Kidney epithelial cell (primary cell): ENCODE results near the gene F7. TPM values are rescaled to one million over a fixed set of nuclear protein-coding genes. Genes with fewer than 3 reads are reported as not detected.

Source experiments
- DNase-seq: peaks from one replicate; pipeline ENCODE4 v3.0.0-alpha.2; 2010; ENCODE audit warnings: low read depth
- H3K27me3 ChIP-seq: 2 replicates; pipeline ENCODE4 v1.6.0; 2011; ENCODE audit warnings: low read length; ENCODE audit not compliant: control insufficient read depth, insufficient read depth
- H3K36me3 ChIP-seq: 2 replicates; pipeline ENCODE4 v1.5.1; 2011; ENCODE audit warnings: low read length; ENCODE audit not compliant: control insufficient read depth, insufficient read depth
- H3K4me3 ChIP-seq: 2 replicates; pipeline ENCODE4 v1.5.1; 2011; ENCODE audit warnings: low read depth, mild to moderate bottlenecking, control low read depth, low read length
- total RNA-seq: library from RNA; depleted of rRNA; stranded (reverse); fragments of >200 nt; gene quantifications from 2 replicates; pipeline ENCODE4 v1.2.3, GENCODE V29; 2015
- TF ChIP-seq, protein P1 (sequence below): IDR thresholded peaks from 2 replicates; pipeline ENCODE4 v1.5.1; 2011; ENCODE audit warnings: mild to moderate bottlenecking, moderate library complexity, low read length, control low read depth, inconsistent platforms; ENCODE audit not compliant: insufficient read depth, poor library complexity, severe bottlenecking

F7 gene
- total RNA-seq, 1 donor from 2014 or later = 0.38 TPM

DNA sequence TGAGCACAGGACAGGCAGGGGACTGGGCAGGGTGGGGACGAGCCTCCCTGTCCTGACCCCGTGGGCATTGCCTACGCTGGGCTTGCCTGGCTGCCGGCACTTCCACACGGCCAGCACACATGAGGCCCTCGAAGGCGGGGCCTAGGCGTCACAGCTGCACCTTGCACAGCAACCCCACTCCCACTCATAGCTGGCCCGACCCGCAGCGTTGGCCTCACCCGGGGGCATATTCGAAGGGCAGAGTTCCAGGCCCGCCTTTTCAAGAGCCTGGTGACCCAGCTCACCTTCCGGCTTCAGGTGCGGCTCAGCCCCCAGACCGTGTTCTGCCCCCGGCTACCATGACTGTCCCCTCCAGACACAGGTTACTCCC lies 36.0 kb downstream of the F7 start:
- DNase-seq = no peak
- Histone ChIP-seq H3K4me3 (no peak overlapping the region), H3K36me3 (no peaks in the 10 kb centered on the region), H3K27me3 (peaks cover 8% of the 10 kb centered on the region)
- TF ChIP-seq, protein P1, sequence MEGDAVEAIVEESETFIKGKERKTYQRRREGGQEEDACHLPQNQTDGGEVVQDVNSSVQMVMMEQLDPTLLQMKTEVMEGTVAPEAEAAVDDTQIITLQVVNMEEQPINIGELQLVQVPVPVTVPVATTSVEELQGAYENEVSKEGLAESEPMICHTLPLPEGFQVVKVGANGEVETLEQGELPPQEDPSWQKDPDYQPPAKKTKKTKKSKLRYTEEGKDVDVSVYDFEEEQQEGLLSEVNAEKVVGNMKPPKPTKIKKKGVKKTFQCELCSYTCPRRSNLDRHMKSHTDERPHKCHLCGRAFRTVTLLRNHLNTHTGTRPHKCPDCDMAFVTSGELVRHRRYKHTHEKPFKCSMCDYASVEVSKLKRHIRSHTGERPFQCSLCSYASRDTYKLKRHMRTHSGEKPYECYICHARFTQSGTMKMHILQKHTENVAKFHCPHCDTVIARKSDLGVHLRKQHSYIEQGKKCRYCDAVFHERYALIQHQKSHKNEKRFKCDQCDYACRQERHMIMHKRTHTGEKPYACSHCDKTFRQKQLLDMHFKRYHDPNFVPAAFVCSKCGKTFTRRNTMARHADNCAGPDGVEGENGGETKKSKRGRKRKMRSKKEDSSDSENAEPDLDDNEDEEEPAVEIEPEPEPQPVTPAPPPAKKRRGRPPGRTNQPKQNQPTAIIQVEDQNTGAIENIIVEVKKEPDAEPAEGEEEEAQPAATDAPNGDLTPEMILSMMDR = no peak

DNA sequence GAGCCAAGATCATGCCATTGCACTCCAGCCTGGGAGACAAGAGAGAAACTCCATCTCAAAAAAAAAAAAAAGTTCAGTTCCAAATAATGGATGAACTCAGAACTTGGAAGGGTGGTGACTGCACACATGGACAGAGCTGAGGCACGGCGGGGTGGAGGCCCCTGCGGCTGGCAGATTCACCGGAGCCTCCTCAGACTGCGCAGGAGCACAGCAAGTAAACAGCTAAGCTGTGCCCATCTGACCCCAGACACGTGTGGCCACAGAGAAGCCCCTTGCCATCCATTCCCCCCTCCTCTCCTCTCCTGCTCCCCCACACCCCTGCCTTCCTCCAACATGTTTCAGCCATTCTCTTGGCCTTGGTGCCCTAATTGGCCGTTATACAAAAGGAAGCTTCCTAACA lies 37.3 kb downstream of the F7 start:
- Histone ChIP-seq H3K4me3 (no peak overlapping the region), H3K36me3 (no peaks in the 10 kb centered on the region), H3K27me3 (peaks cover 11% of the 10 kb centered on the region)
- DNase-seq = no peak
- TF ChIP-seq, protein P1 = no peak

DNA sequence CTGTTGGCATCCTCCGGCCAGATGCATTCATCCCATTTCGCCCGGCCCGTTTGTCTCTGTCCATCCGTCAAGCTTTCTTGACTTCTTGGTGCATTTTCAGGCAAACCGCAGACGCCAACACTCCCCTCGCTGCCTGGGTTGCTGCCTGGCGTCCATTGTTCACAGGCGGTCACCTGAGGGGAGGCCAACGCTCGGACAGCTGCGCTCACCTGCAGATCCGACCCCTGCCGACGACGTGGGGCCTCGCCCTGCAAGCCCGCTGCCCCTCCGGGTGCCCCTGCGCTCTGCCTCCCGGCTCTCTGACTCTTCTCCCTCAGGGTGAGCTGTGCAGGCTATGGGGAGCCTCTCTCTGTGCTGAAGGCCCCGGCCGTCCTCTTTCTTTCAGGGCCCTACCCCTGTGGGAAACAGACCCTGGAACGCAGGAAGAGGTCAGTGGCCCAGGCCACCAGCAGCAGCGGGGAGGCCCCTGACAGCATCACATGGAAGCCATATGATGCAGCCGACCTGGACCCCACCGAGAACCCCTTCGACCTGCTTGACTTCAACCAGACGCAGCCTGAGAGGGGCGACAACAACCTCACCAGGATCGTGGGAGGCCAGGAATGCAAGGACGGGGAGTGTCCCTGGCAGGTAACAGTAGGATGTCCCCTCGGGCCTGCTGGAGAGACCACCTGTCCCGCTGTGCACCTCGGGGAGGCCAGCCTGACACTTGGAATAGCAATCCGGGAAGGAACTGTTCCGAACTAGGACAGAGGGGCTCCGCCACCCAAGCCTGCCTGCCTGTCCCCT lies 38.1 kb downstream of the F7 start:
- peaks cover 11% of the 10 kb centered on the region for H3K27me3 ChIP-seq
- no peak for DNase-seq
- no peak overlapping the region for H3K4me3 ChIP-seq
- TF ChIP-seq, protein P1 = no peak
- H3K36me3 ChIP-seq = no peaks in the 10 kb centered on the region

DNA sequence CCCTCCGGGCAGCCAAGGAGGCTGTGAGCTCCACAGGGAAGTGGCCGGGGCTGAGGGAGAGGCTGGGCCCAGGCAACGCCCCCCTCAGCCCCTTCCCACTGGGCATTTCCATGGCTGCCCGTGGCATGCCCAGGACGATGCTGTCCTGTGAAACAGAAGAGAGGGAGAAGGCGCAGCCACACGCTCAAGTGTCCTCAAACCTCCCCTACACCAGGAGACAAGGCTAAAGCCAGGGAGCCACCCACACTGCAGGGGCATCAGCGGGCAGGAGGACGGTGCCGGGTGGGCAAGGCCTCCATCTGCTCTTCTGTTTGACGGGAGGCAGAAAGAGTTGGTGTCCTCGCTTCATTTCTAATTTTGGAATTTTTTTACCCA lies 38.7 kb downstream of the F7 start:
- no peaks in the 10 kb centered on the region for H3K36me3 ChIP-seq
- TF ChIP-seq, protein P1 = no peak
- H3K27me3 ChIP-seq = peaks cover 15% of the 10 kb centered on the region
- H3K4me3 ChIP-seq = no peak overlapping the region
- no peak for DNase-seq

DNA sequence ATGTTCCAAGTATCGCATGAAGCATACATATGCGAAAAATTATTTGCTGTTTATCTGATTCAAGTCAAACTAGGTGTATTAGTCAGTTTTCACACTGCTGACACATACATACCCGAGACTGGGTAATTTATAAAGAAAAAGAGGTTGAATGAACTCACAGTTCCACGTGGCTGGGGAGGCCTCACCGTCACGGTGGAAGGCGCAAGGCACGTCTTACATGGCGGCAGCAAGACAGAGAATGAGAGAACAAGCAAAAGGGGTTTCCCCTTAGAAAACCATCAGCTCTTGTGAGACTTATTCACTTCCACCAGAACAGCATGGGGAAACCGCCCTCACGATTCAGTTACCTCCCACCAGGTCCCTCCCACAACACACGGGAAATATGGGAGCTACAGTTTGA lies 39.9 kb downstream of the F7 start:
- DNase-seq = no peak
- H3K27me3 ChIP-seq = peaks cover 13% of the 10 kb centered on the region
- no peaks in the 10 kb centered on the region for H3K36me3 ChIP-seq
- no peak overlapping the region for H3K4me3 ChIP-seq
- TF ChIP-seq, protein P1 = no peak
